Effector CD8-positive, alpha-beta T cell (primary cell): Measurements from ENCODE around the gene LYZ.
A peak's percentile ranks its signal among the peaks of the same experiment; 100 is the strongest.

ENCODE experiments used
- DNase-seq: peaks from one replicate; lab custom pipeline; 2025; lab: John Stamatoyannopoulos, UW

Gene LYZ

GRCh38 chr12:69338936-69339335, 9.2 kb upstream of the LYZ start:
- no peak for DNase-seq

GRCh38 chr12:69339999-69340398, 8.2 kb upstream of the LYZ start:
- no peak for DNase-seq

GRCh38 chr12:69341328-69341727, 6.9 kb upstream of the LYZ start:
- DNase-seq = no peak

- DNase-seq = no peak
These were observed 5.8 kb upstream of the LYZ start for GRCh38 chr12:69342421-69342820.

- no peak for DNase-seq
These were observed 4.8 kb upstream of the LYZ start for GRCh38 chr12:69343357-69343756.

GRCh38 chr12:69343885-69344612, 4.1 kb upstream of the LYZ start:
- no peak for DNase-seq

GRCh38 chr12:69345077-69345476, 3.1 kb upstream of the LYZ start:
- DNase-seq = no peak

GRCh38 chr12:69345742-69346141, 2.4 kb upstream of the LYZ start:
- no peak for DNase-seq

- DNase-seq = no peak
These were observed 1.9 kb downstream of the LYZ start for GRCh38 chr12:69350002-69350626.

- DNase-seq = no peak
These were observed 2.6 kb downstream of the LYZ start for GRCh38 chr12:69350777-69351176.

- no peak for DNase-seq
These were observed 3.5 kb downstream of the LYZ start for GRCh38 chr12:69351462-69352236.

GRCh38 chr12:69352904-69353303, 4.7 kb downstream of the LYZ start:
- DNase-seq = no peak

GRCh38 chr12:69354172-69354555, 6.0 kb downstream of the LYZ start:
- no peak for DNase-seq

- DNase-seq = no peak
These were observed 6.5 kb downstream of the LYZ start for GRCh38 chr12:69354556-69355187.

GRCh38 chr12:69355363-69356028, 7.3 kb downstream of the LYZ start:
- DNase-seq = no peak

GRCh38 chr12:69359531-69360347, 11.6 kb downstream of the LYZ start, which contains the start of gene YEATS4:
YEATS4 (plus strand) TSS chr12:69359743; CDS start chr12:69359973, 230 bp downstream.
- peak; percentile 80 for DNase-seq

- no peak for DNase-seq
These were observed 12.1 kb downstream of the LYZ start for GRCh38 chr12:69360348-69360672.

- DNase-seq = no peak
These were observed 18.6 kb downstream of the LYZ start for GRCh38 chr12:69366796-69367195.

- no peak for DNase-seq
These were observed 20.0 kb downstream of the LYZ start for GRCh38 chr12:69368171-69368570.

GRCh38 chr12:69383074-69383473, 34.9 kb downstream of the LYZ start:
- DNase-seq = no peak

- DNase-seq = no peak
These were observed 36.9 kb downstream of the LYZ start for GRCh38 chr12:69385038-69385437.
